Measurements from ENCODE around the gene SH2B2.

SH2B2 gene

DNA sequence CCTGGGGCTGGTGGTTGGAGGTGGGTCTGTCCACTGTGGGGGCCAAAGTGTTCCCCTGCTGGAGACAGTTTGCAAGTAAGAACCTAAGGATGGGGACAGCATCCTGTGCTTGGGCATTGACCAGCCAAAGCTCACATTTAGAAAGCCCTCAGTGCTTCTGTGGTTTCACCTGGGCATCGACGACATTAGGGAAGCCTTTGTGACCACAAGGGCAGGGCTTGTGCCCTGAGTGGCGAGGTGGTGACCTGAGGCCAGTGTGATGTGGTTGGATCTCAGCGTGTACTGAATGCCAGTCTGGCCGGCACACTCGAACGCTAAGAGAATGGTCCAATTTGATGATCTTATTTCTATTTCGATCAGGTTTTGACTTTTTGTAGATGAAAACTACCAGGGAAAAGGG is 32.1 kb upstream of the SH2B2 start:
- H3K4me3 ChIP-seq (ENCODE audit: low read depth, low read length) = no peak overlapping the region
- TF ChIP-seq, protein P1, sequence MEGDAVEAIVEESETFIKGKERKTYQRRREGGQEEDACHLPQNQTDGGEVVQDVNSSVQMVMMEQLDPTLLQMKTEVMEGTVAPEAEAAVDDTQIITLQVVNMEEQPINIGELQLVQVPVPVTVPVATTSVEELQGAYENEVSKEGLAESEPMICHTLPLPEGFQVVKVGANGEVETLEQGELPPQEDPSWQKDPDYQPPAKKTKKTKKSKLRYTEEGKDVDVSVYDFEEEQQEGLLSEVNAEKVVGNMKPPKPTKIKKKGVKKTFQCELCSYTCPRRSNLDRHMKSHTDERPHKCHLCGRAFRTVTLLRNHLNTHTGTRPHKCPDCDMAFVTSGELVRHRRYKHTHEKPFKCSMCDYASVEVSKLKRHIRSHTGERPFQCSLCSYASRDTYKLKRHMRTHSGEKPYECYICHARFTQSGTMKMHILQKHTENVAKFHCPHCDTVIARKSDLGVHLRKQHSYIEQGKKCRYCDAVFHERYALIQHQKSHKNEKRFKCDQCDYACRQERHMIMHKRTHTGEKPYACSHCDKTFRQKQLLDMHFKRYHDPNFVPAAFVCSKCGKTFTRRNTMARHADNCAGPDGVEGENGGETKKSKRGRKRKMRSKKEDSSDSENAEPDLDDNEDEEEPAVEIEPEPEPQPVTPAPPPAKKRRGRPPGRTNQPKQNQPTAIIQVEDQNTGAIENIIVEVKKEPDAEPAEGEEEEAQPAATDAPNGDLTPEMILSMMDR (IDR thresholded peaks at IDR 0.05; ENCODE audit: low read depth, low read length) = no peak
- TF ChIP-seq MYC (IDR thresholded peaks at IDR 0.05; ENCODE audit: low read depth, low read length) = no peak
- TF ChIP-seq POLR2A (IDR thresholded peaks at IDR 0.05; ENCODE audit: extremely low read depth, insufficient read length) = no peak
- TF ChIP-seq, protein P2, sequence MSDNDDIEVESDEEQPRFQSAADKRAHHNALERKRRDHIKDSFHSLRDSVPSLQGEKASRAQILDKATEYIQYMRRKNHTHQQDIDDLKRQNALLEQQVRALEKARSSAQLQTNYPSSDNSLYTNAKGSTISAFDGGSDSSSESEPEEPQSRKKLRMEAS (IDR thresholded peaks at IDR 0.05; ENCODE audit: low read depth, low read length) = no peak
- no peak for DNase-seq (ENCODE audit: low read depth)

GRCh38 chr7:102255501-102255900 is 31.2 kb upstream of the SH2B2 start:
- DNase-seq (ENCODE audit: low read depth) = no peak
- TF ChIP-seq, protein P1 (IDR thresholded peaks at IDR 0.05; ENCODE audit: low read depth, low read length) = no peak
- TF ChIP-seq POLR2A (IDR thresholded peaks at IDR 0.05; ENCODE audit: extremely low read depth, insufficient read length) (no peak), MYC (IDR thresholded peaks at IDR 0.05; ENCODE audit: low read depth, low read length) (no peak)
- TF ChIP-seq, protein P2 (IDR thresholded peaks at IDR 0.05; ENCODE audit: low read depth, low read length) = no peak

DNA sequence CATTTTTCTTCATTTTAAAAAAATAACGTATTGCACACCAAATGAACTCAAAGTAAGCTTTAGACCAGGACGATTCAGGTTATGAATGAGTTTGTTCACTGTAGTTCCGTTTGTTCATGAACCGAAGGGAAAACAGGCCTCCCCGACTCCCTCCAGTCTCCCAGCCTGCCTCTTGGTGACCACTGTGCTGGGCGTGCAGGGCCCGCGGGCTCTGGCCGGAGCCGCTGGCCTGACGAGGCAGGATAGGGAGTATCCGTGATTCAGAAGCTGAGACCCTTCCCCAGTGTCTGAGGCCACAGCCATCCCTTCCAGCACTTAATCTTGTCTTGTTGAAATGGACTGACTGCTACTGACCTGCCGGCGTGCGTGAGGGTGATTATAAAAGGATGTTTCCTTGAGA is 30.8 kb upstream of the SH2B2 start:
- no peak overlapping the region for H3K4me3 ChIP-seq (ENCODE audit: low read depth, low read length)
- TF ChIP-seq, protein P1 (IDR thresholded peaks at IDR 0.05; ENCODE audit: low read depth, low read length) = no peak
- TF ChIP-seq POLR2A (IDR thresholded peaks at IDR 0.05; ENCODE audit: extremely low read depth, insufficient read length) (no peak), MYC (IDR thresholded peaks at IDR 0.05; ENCODE audit: low read depth, low read length) (no peak)
- TF ChIP-seq, protein P2 (IDR thresholded peaks at IDR 0.05; ENCODE audit: low read depth, low read length) = no peak
- no peak for DNase-seq (ENCODE audit: low read depth)

More at GRCh38 chr7:102255501-102255900, 31.2 kb upstream of the SH2B2 start:
- H3K4me3 ChIP-seq (ENCODE audit: low read depth, low read length) = no peak overlapping the region

DNA sequence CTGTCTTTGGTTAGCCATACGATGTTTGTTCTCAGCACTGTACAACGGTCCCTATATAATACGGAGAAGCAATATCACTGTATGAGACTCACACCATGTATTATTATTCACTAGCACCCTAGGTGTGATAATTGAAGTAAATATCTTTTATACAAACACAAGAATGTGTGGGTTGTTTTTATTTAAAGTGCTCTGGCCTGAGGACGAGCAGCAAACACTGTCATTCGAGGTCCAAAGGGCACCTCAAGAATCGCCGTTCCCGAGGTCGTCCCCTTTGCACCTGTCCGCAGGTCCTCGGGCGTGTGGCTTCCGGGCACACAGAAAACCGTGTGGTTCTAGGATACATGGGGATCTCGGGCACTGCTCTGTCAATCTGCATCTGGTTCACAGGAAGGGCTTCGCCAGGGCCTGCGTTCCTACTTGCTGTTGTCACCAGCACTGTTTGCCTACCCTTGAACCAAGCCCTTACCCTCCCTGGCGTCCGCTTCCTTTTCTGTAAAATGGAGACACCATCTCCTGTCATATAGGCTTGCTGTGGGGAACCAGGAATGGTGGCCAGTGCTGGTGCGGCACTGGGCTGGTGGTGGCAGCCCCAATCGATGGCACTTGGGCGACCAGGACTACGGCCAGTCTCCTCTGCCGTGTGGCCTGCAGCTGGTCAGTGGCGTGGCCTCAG is 28.5 kb upstream of the SH2B2 start:
- no peak for DNase-seq (ENCODE audit: low read depth)
- TF ChIP-seq, protein P2 (IDR thresholded peaks at IDR 0.05; ENCODE audit: low read depth, low read length) = no peak
- TF ChIP-seq, protein P1 (IDR thresholded peaks at IDR 0.05; ENCODE audit: low read depth, low read length) = no peak
- TF ChIP-seq MYC (IDR thresholded peaks at IDR 0.05; ENCODE audit: low read depth, low read length) (no peak), POLR2A (IDR thresholded peaks at IDR 0.05; ENCODE audit: extremely low read depth, insufficient read length) (no peak)
- H3K4me3 ChIP-seq (ENCODE audit: low read depth, low read length) = no peak overlapping the region

GRCh38 chr7:102258749-102259107 is 27.9 kb upstream of the SH2B2 start:
- TF ChIP-seq, protein P2 (IDR thresholded peaks at IDR 0.05; ENCODE audit: low read depth, low read length) = no peak
- TF ChIP-seq, protein P1 (IDR thresholded peaks at IDR 0.05; ENCODE audit: low read depth, low read length) = no peak
- no peak for TF ChIP-seq POLR2A (IDR thresholded peaks at IDR 0.05; ENCODE audit: extremely low read depth, insufficient read length)
- TF ChIP-seq MYC (IDR thresholded peaks at IDR 0.05; ENCODE audit: low read depth, low read length) = no peak
- H3K4me3 ChIP-seq (ENCODE audit: low read depth, low read length) = no peak overlapping the region
- no peak for DNase-seq (ENCODE audit: low read depth)

Measured in NB4 (cell line).